ENCODE results near the gene BMP6. TPM values are rescaled to one million over a fixed set of nuclear protein-coding genes. Genes with fewer than 3 reads are reported as not detected.
"Not testable (repeated sequence)": the region's sequence is repeated elsewhere in the genome, so short reads cannot be mapped to it uniquely, and the experiment has no call there.

Gene BMP6
- polyA plus RNA-seq, 1 experiment = 0.06 TPM

GRCh38 chr6:7891078-7891872 lies 165.4 kb downstream of the BMP6 start:
- no peak for TF ChIP-seq CTCF (IDR thresholded peaks at IDR 0.05; ENCODE audit: insufficient read depth, low read depth, low read length)
- H3K27me3 ChIP-seq (ENCODE audit: control insufficient read depth, insufficient read depth, low read length) = no peaks in the 10 kb centered on the region
- CTCF ChIA-PET = interaction anchor here (0.7 kb wide), 1 partner anchor 70 kb away, joined by 3 read pairs; no protein-coding TSS in a partner anchor
- H3K36me3 ChIP-seq (ENCODE audit: control insufficient read depth, insufficient read depth, low read length) = peaks cover 52% of the 10 kb centered on the region
- POLR2A ChIA-PET = no interaction called here
- no peak for DNase-seq (ENCODE audit: low read depth)
- H3K4me3 ChIP-seq (ENCODE audit: low read depth, low read length) = no peak overlapping the region

- H3K27me3 ChIP-seq (ENCODE audit: control insufficient read depth, insufficient read depth, low read length); CTCF ChIA-PET; DNase-seq (ENCODE audit: low read depth); H3K4me3 ChIP-seq (ENCODE audit: low read depth, low read length): not testable (repeated sequence)
- H3K36me3 ChIP-seq (ENCODE audit: control insufficient read depth, insufficient read depth, low read length) = peaks cover 48% of the 10 kb centered on the region
- POLR2A ChIA-PET = interaction anchor here (0.7 kb wide), 1 partner anchor 16 kb away, joined by 3 read pairs; no protein-coding TSS in a partner anchor
These were observed 166.5 kb downstream of the BMP6 start for GRCh38 chr6:7892367-7892766.

DNA sequence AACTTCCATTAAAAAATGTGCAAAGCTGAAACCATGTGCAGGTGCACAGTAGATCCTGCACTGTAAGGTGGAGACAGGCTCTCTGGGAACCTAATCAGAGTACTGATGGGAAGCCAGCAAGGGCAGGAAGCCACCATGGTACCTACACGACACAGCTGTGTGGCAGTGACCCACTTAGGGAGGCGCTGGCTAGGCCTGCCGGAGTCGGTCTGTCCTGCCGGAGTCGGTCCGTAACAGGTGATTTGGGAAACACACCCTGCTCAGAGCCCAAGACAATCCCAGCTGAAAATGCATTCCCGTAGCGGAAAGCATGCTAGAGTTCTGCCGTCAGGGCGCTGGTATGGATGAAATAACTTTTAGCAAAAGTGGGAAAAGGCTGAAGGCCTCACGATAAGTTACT lies 167.4 kb downstream of the BMP6 start:
- Histone ChIP-seq H3K4me3 (ENCODE audit: low read depth, low read length) (no peak overlapping the region), H3K36me3 (ENCODE audit: control insufficient read depth, insufficient read depth, low read length) (peaks cover 45% of the 10 kb centered on the region), H3K27me3 (ENCODE audit: control insufficient read depth, insufficient read depth, low read length) (no peaks in the 10 kb centered on the region)
- no peak for TF ChIP-seq CTCF (IDR thresholded peaks at IDR 0.05; ENCODE audit: insufficient read depth, low read depth, low read length)
- ChIA-PET CTCF (no interaction called here), POLR2A (no interaction called here)
- DNase-seq (ENCODE audit: low read depth) = no peak

DNA sequence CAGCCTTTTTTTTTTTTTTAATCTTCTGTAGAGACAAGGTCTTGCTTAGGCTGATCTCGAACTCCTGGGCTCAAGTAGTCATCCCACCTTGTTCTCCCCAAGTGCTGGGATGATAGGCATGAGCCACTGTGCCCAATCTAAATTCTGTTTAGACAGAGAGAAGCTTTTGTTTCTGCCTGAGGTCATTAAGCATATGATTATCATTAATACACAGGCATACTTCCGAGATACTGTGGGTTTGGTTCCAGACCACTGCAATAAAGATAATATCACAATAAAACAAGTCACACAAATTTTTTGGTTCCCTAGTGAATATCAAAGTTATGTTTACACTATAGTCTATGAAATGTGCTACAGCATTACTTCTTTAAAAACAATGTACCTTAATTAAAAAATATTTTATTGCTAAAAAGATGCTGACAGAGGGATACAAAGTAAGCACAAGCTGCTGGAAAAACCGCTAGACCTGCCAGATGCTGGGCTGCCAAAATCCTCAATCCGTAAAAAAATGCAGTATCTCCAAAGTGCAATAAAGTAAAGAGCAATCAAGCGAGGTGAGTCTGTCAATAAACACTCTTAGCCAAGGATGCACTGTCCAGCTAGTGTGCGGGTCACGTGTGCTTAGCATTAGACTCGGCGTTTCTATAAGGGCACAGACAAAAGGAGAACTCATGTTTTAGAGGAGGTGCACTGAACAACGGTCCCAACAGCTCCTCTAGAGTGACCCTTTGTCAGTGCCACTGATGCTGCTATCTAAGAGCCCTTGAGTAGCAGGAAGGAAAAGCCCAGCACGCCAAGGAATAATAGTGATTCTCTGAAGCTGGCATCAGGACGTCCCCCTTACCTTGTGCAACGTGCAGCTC lies 168.6 kb downstream of the BMP6 start:
- H3K36me3 ChIP-seq (ENCODE audit: control insufficient read depth, insufficient read depth, low read length) = peaks cover 40% of the 10 kb centered on the region
- no peaks in the 10 kb centered on the region for H3K27me3 ChIP-seq (ENCODE audit: control insufficient read depth, insufficient read depth, low read length)
- ChIA-PET POLR2A (interaction anchor here (0.7 kb wide), 1 partner anchor 1453 kb away, joined by 9 read pairs; no protein-coding TSS in a partner anchor), CTCF (interaction anchor here (1.2 to 1.3 kb wide), 2 partner anchors 9 kb away, joined by 3 to 4 read pairs; no protein-coding TSS in a partner anchor)
- TF ChIP-seq CTCF (IDR thresholded peaks at IDR 0.05; ENCODE audit: insufficient read depth, low read depth, low read length) = no peak
- no peak overlapping the region for H3K4me3 ChIP-seq (ENCODE audit: low read depth, low read length)
- no peak for DNase-seq (ENCODE audit: low read depth)

DNA sequence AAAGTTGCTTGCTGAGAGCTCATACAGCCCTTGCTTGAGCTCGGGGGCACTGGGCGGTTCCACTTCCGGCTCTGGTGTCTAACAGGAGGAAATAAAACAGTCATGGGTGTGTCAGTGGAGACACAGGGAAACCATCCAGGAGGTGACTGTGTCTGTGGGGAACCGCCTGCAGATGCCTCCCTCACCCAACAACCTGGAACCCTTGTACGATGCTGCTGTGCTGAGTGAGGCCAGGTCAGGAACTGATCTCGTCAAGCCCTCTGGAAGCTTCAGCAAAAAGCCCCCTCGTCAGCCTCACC lies 169.2 kb downstream of the BMP6 start:
- Histone ChIP-seq H3K4me3 (ENCODE audit: low read depth, low read length) (no peak overlapping the region), H3K27me3 (ENCODE audit: control insufficient read depth, insufficient read depth, low read length) (no peaks in the 10 kb centered on the region), H3K36me3 (ENCODE audit: control insufficient read depth, insufficient read depth, low read length) (peaks cover 37% of the 10 kb centered on the region)
- POLR2A ChIA-PET = no interaction called here
- CTCF ChIA-PET = interaction anchor here (1.2 to 1.3 kb wide), 2 partner anchors 8 to 10 kb away, joined by 3 to 4 read pairs; no protein-coding TSS in a partner anchor
- no peak for TF ChIP-seq CTCF (IDR thresholded peaks at IDR 0.05; ENCODE audit: insufficient read depth, low read depth, low read length)
- no peak for DNase-seq (ENCODE audit: low read depth)
